CD4-positive, alpha-beta T cell treated with Interleukin-1 beta for 1 hour (primary cell): Measurements from ENCODE around the gene TNFRSF9.
A peak's percentile ranks its signal among the peaks of the same experiment; 100 is the strongest.
"Not testable (repeated sequence)": the region's sequence is repeated elsewhere in the genome, so short reads cannot be mapped to it uniquely, and the experiment has no call there.

Experiments used
- DNase-seq, 2 donors: peaks; one replicate each; pipeline ENCODE4 v3.0.0-alpha.2; 2020 to 2022

TNFRSF9 gene

DNA sequence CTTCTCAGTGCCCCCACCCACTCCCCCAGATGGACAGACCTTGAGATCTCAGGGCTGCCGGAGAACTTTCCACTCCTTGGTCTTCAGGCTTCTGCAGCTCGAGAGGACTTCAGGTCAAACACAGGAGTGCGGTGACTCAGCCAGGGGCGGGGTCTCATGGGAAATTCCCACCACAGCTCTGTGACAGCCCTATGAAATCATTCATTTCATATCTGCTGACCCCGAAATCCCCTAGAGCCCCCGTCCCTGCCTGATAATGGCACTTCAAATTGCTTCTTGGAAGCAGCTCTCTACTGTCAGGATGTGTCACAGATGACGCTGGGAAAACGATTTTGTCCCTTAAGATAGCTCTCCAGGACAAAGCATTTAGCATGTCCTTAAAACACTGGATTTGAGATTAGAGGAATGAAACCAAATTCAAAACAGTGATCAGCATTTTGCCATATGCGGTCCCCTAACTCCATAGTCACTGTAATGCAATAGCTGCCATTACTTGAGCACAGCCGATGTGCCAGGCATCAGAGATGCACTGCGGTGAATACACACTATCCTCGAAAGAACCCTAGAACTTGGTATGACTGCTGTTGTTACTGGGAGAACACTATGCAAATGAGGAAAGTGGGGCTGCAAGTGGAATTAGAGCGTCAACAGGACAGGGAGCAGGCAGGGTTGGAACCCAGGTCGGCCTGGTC lies at the start of gene TNFRSF9:
TNFRSF9 (minus strand) TSS at position 95 of the 692 bp plus-strand sequence. CDS start 845 bp downstream, outside the sequence.
- peak; percentile 68 to 73 for DNase-seq

DNA sequence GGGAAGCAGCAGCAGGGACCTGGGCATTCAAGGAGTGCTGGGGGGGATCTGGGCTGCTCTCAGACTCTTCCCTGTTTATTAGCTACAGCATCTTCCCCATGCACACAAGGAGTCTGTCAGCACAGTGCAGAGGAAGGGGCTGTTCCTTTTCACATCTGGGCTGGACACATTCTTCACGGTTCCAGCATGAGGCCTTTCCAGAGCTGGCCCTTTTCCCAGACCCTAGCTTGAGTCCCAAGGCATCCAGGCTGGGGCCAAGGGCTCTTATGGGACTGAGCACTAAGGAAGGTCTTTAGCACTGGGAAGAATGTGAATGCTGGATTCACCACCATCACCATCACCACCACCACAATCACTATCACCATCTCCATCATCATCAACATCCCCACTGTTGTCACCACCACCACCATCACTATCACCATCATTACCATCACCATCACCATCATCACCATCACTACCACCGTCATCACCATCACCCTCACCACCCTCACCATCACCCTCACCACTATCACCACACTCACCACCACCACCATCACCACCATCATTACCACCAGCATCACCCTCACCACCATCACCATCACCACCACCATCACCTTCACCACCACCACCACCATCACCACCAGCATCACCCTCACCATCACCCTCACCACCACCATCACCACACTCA lies 49.3 kb upstream of the TNFRSF9 start:
- DNase-seq, result no peak

DNA sequence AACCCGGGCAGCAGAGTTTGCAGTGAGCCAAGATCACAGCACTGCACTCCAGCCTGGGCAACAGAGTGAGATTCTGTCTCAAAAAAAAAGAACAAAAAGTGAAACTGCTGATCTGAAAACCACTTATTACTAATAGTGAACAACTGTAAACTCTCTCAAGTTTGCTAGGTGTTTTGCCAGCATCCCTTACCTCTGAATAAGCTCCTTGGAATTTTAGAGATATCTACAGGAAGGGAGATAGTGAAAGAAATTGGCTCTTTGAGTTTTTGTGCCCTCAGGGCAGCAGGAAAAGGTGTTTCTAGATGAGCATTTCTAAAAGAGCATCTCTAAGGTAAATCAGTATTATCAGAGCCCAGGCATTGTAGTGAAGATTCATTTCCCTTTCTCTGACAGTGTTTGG lies 47.9 kb upstream of the TNFRSF9 start:
- DNase-seq, result no peak

DNA sequence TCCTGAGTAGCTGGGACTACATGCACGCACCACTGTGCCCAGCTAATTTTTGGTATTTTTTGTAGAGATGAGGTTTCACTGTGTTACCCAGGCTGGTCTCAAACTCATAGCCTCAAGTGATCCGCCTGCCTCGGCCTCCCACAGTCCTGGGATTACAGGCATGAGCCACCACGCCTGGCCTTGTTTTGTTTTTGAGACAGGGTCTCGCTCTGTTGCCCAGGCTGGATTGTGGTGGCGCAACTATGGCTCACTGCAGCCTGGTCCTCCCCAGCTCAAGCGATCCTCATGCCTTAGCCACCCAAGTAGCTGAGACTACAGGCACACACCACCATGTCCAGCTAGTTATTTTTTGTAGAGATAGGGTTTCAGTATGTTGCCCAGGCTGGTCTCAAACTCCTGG lies 46.9 kb upstream of the TNFRSF9 start:
- no peak for DNase-seq

DNA sequence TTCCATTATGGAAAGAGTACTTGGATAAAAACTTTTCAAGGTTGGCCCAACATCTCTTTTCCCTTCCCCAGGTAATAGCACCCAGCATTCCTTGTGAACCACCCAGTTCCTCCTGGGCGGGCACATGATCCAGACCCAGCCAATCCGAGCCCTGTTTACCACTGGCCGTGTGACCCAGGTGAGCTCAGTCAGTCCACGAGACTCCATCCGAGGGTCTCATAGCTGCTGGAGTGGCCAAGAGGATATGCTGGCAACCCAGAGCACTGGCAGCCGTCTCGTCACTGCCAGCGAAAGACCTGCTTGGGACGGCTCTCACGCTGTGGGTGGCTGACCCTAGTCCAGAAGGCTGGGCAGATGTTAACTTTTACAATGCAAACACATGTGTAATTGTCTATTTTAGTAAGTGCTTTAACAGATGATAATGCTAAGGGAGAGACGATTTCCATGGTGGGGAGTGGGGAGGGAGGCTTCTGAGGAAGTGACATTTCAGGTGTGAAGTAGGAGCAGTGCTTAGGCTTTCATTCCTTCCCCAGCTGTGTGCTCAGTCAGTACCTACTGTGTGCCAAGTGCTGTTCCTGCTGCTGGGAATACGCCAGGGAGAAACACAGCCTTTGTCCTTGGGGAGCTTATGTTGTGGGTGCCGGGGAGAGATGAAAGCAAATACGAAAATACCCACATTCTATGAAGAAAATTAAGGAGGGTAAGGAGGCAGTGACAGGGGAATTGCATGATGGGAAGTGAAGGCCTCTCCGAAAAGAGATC lies 45.4 kb upstream of the TNFRSF9 start:
- no peak for DNase-seq

DNA sequence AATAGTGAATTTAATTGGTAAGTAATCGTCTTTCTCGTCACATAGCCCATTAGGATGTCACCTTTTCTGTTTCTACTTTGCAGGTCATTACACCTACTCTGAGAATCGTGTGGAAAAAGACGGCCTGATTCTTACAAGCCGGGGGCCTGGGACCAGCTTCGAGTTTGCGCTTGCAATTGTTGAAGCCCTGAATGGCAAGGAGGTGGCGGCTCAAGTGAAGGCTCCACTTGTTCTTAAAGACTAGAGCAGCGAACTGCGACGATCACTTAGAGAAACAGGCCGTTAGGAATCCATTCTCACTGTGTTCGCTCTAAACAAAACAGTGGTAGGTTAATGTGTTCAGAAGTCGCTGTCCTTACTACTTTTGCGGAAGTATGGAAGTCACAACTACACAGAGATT lies 44.2 kb upstream of the TNFRSF9 start:
- no peak for DNase-seq

DNA sequence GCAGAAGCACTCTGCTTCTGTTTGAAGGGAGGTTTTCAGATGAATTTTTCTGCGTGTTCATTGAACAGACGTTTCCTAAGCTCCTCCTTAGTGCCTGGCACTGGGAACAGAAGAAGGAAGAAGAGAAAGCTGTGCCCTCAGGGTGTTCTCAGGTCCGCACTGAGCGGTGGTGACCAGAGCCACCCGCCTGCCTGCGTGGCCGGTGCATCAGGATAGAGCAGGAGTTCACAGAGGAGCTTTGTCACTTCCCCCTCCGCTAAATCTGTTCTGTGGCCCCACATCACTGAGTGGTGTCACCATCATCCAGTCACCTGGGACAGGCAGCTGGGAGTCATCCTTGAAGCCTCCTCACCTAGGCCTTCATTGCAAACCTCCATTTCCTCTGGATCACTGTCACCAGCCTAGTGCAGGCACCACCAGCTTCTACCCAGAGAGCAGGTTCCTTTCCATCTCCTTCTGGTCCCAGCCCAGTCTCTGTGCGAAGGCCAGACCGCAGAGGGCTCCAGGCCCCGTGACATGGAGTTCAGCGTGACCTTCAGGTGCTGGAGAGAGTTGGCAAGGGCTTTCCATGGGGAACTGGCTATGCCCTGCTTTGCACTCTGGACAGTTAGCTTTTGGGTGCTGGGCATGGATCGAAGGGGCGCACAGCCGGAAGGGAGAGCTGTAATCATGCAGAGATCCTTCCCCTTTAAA lies 42.6 kb upstream of the TNFRSF9 start:
- no peak for DNase-seq

DNA sequence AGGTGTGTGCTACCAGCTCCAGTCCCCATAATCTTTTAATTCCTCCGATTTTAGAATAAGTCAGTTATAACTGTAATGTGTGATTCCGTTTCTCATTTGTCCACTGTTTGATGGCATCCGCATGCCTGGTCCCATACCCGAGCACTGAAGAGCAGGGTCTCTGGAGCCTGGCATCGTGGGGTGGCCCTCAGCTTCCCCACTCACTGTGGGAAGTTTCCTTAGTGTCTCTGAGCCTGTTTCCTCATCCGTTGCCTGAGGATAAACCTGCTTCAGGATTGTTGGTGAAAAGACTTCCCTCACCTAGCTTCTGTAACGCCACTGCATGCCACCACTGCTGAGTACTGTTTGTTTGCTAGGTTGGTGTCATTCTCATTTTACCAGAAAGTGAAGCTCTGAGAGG lies 40.3 kb upstream of the TNFRSF9 start:
- no peak for DNase-seq

DNA sequence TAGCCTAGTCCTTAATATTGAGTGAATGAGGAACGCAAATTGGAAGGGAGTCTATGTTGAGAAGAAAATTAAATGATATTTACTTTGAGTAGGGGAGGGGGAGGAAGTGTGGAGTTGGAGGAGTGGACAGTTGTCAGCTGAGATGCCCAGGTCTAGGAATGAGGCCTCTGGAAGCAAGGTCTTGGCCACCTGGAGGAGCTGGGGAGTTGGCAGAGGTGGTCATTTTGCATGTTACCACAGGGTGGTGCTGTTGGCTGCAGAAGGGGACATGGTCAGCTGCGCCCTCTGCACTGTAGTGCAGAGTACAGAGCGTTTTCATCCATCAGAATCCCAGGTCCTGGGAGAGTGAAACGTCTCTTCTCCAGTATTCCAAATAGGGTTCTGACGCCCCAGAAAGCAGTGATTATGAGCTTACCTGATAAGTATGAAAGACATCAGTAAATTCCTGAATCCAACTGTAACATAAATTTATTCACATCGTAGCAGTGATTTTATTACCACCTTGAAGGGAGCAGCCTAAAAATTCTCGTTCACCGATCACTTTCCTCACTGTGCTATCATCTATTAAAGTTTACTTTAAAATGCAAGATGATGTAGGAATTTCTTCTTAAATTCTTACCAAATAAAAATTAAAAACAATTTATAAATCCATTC lies 34.7 kb upstream of the TNFRSF9 start:
- DNase-seq, result peak; percentile 23 to 25

DNA sequence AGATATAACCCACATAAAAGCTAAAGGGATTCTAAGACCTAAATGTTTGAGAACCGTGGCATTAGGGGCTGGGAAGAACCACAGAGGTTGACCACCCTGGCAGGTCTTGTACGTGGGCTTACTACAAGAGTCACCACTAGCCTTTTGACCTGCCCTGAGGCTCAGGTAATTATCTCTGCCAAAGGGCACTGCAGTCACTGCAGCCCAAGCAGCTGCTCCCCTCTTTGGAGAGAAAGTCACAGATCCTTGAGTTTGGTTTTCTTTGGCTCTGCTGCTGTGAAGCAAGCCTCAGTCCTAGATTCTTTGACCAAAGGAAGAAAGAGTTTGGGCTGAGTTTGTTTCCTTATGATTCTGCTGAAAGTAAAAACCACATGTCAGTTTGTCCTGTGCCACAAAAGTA lies 32.4 kb upstream of the TNFRSF9 start:
- no peak for DNase-seq

DNA sequence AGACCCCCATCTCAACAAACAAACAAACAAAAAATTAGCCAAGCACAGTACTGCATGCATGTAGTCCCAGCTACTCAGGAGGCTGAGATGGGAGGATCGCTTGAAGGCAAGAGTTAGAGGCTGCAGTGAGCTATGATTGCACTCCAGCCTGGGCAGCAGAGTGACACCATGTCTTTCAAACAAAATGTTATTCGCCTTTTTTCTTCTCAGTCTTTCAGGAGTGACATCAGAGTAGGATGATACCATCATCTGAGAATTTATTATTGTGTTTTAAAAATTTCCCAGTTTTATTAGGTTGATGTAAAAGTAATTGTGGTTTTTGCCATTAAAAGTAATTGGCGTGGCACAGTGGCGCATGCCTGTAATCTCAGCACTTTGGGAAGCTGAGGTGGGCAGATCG lies 31.6 kb upstream of the TNFRSF9 start:
- DNase-seq, result no peak

DNA sequence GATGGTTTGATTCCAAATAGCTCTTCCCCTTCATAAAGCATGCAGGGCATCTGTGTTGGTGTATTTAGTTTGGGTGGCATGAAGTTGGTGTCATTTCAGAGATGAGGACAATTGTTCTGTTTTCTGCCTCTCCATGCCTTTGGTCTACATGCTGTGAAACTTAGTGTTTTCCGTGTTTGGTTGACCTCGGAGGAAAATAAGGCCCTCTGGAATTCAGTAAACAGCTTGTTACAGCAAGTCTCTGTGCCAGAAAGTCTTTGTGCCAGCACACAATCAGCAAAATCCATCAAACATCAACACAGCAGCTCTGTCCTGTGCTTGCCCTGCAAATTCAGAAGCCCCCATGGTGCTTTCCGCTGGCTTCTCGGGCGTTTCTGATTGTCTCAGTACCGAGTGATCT lies 30.4 kb upstream of the TNFRSF9 start:
- DNase-seq, result no peak

DNA sequence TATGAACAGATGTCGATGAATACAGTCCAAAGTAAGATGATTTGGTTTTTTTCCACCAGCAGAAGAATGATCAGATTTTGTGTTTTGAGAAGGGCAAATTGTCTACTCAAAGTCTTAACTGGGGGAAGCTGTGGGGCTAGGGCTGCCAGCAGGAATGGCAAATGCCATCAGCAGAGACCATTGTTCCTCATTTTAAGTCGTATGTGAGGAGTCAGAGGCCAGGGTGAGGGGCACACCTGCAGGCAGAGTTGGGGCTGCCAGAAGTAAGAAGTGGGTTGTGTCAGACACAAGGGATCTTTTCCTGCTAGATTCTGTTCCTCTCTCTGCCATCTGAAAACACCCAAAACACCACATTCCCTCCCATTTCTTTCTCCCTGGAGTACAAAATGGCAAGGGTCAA lies 29.6 kb upstream of the TNFRSF9 start:
- no peak for DNase-seq

DNA sequence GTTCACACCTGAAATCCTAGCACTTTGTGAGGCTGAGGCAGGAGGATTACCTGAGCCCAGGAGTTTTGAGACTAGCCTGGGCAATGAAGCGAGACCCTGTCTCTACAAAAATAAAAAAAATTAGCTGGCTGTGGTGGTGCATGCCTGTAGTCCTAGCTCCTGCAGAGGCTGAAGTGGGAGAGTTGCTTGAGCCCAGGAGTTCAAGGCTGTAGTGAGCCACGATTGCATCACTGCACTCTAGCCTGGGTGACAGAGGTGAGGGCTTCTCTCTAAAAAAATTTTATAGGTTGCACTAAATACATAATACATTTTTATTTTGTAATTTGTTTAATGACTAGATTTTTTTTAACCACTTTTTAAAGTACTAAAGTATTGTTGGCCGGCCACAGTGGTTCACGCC lies 27.0 kb upstream of the TNFRSF9 start:
- DNase-seq, result no peak

DNA sequence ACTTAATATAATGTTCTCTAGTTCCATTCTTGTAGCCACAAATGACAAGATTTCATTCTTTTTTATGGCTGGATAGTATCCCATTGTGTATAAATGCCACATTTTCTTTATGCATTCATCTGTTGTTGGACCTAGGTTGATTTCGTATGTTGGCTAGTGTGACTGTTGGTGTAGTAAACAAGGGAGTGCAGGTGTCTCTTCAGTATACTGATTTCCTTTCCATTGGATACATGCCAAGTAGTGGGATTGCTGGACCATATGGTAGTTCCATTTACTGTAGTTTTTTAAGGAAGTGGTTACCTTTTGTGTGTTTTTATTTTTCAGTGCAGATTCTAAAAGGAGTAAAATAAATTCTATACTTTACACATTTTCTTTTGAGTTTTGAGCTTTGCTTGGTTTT lies 26.6 kb upstream of the TNFRSF9 start:
- no peak for DNase-seq

DNA sequence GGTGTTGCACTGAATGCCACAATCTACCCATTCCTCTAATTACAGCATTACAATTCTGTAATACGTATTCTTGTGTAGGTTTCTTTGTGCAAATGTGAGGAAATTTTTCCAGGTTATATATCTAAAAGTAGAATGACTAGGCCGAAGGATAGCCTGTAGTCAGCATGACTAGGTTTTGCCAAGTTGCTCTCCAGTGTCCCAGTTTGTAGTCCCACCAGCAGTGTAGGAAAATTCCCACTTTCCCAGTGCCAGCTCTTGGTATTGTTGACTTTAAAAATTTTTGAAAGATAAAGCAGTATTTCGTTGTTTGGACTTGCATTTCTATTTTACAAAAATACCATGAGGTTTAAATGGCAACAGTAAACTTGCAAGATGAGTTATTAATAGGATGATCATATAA lies 23.8 kb upstream of the TNFRSF9 start:
- DNase-seq, result no peak

DNA sequence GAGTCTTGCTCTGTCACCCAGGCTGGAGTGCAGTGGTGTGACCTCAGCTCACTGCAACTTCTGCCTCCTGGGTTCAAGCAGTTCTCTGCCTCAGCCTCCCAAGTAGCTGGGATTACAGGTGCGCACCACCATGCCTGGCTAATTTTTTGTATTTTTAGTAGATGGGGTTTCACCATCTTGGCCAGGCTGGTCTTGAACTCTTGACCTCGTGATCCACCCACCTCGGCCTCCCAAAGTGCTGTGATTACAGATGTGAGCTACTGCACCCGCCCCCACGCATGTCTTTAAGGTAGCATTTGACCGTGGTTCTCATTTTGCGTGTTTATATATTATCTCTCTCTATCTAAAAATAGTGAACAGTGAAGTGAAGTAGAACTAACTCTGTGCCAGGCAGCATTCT lies 23.2 kb upstream of the TNFRSF9 start:
- not testable (repeated sequence) for DNase-seq

DNA sequence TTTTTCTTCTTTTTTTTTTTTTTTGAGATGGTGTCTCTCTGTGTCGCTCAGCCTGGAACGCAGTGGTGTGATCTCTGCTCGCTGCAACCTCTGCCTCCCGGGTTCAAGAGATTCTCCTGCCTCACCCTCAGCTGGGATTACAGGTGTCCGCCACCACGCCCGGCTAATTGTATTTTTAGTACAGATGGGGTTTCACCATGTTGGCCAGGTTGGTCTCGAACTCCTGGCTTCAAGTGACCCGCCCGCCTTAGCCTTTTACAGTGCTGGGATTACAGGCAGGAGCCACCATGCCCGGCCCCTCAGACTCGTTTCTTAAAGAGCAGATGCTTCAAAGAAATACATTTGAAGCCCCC lies 22.7 kb upstream of the TNFRSF9 start:
- DNase-seq, result not testable (repeated sequence)

DNA sequence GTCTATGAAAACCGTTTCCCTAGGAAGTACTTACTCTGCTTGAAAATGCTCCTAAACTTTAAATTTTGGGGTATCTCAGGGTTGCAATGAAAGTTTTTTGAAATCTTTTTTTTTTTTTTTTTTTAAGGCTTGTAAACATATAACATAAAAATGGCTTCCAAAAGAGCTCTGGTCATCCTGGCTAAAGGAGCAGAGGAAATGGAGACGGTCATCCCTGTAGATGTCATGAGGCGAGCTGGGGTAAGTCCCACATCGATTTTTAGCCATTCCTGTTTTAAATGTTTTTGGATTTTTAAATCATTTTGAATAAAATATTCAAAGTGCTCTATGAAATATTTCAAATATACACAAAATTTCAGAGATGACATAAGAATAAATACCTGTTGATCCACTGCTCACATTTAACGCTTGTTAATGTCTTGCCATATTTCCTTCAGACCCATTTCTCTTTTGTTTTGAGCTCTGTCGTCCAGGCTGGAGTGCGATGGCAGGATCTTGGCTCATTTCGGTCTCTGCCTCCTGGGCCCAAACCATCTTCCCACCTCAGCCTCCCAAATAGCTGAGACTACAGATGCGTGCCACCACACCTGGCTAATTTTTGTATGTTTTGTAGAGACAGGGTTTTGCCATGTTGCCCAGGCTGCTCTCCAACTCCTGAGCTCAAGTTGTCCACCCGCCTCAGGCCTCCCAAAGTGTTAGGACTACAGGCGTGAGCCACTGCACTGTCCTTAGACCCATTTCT lies 22.2 kb upstream of the TNFRSF9 start:
- DNase-seq, result no peak

DNA sequence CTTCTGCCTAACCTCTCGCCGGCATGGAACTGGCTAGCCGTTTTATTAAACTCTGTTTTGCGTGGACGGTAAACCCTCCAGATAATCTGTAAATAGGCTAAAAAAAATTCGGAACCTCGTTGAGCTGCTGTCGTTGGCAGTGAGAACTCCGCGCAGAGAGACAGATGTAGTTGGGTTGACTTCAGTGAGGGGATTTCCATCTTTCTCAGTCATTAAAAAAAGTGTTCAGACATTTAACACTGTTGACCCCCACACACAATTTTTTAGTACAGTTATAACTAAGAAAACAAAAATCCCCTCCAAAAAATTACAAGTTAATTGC lies 21.3 kb upstream of the TNFRSF9 start:
- peak; percentile 57 to 68 for DNase-seq

DNA sequence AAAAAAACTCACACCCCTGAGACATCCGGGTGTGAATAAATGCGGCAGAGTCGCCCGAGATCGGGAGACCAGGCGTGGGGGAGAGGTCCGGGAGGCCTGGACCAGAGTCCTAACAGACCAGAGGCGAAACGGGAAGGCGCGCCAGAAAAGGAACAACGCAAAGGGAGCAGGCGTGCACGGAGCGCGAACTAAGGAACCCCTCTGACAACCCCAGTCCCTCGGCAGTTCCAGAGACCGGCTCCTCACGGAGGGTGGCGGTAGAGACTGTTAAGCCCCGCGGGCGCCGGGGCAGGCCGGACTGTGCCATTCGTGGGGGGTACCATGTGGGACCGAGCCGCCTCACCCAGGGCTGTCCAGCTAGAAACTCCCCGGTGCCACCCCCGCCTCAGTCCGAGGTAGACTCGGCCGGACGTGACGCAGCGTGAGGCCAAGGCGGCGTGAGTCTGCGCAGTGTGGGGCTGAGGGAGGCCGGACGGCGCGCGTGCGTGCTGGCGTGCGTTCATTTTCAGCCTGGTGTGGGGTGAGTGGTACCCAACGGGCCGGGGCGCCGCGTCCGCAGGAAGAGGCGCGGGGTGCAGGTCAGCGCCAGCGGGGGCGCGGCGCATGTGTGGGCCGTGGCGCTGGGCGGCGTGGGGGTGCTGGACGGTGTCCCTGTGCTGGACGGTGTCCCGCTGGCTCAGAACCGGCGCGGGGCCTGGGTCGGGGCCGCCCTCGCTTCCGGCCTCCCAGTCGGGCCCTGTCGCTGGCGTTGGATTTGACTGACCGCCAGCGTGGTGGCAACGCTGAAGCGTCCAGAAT lies 20.8 kb upstream of the TNFRSF9 start, which contains the start of gene PARK7:
PARK7 (plus strand) TSS at position 496 of the 798 bp plus-strand sequence. CDS start 1,075 bp downstream, outside the sequence.
- DNase-seq, result peak; percentile 100
